Mesothelial cell of epicardium (in vitro differentiated cells): ENCODE results near the gene BDH1. TPM values are rescaled to one million over a fixed set of nuclear protein-coding genes. Genes with fewer than 3 reads are reported as not detected.

ENCODE experiments used
- DNase-seq, 2 experiments: peaks; one replicate each; pipeline ENCODE4 v3.0.0; 2021; ENCODE audit warnings: low spot score in 2 of 2; ENCODE audit not compliant: unreplicated experiment in 2 of 2
- H3K27ac Mint-ChIP-seq: 2 replicates; pipeline ENCODE4 v1.8.0; 2021; ENCODE audit warnings: mixed read lengths
- H3K27me3 Mint-ChIP-seq: 2 replicates; pipeline ENCODE4 v1.8.0; 2021; ENCODE audit warnings: low read depth, mixed read lengths
- H3K36me3 Mint-ChIP-seq: 2 replicates; pipeline ENCODE4 v1.8.0; 2021; ENCODE audit warnings: mixed read lengths
- H3K4me1 Mint-ChIP-seq: 2 replicates; pipeline ENCODE4 v1.8.0; 2021; ENCODE audit warnings: mixed read lengths
- H3K4me3 Mint-ChIP-seq: 2 replicates; pipeline ENCODE4 v1.8.0; 2021; ENCODE audit warnings: mild to moderate bottlenecking, moderate library complexity, mixed read lengths
- H3K9me3 Mint-ChIP-seq: 2 replicates; pipeline ENCODE4 v1.8.0; 2021; ENCODE audit warnings: mixed read lengths
- CTCF ChIP-seq: fragments of 200-600 bp; sonication (generic); IDR thresholded peaks from one replicate; pipeline ENCODE4 v1.5.0; 2021; ENCODE audit warnings: antibody characterized with exemption; ENCODE audit not compliant: unreplicated experiment
- total RNA-seq: library from RNA; stranded (reverse); gene quantifications from 3 replicates; pipeline ENCODE4 v1.2.1, GENCODE V29; 2021

The BDH1 gene
- total RNA-seq, 1 donor from 2014 or later: 14.0 TPM

- Mint-ChIP-seq H3K9me3 (peaks cover 17% of the 10 kb centered on the region), H3K27ac (no peak overlapping the region)
These were observed 27.6 kb upstream of the BDH1 start for GRCh38 chr3:197583371-197583770.

DNA sequence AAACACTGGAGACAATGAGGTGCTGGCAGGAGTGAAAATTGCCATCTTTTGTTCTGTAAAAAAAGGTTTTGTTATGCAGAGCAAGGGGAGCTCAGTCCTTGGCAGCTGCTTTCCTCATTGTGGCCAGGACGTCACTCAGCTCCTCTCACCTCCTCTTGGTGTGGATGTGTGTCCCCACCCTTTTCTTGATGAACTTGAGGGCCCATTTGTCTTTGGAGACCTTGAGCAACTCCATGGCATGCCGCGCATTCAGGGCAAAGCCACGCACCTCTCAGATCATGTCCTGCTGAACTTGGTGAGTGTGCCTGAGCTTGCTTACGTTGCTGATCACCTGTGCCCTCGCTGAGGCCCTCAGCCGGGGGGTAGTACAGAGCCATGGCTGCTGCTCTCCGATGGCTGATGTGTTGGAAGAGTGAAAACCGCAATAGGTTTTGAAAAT is 24.5 kb upstream of the BDH1 start:
- no peak for DNase-seq
- Mint-ChIP-seq H3K4me1 (peaks cover under 1% of the 10 kb centered on the region), H3K27ac (no peak overlapping the region), H3K36me3 (peaks cover 1% of the 10 kb centered on the region), H3K27me3 (peaks cover 2% of the 10 kb centered on the region), H3K9me3 (peaks cover 18% of the 10 kb centered on the region), H3K4me3 (no peak overlapping the region)
- TF ChIP-seq CTCF: no peak

More at GRCh38 chr3:197583371-197583770, 27.6 kb upstream of the BDH1 start:
- Mint-ChIP-seq H3K27me3 (peaks cover 2% of the 10 kb centered on the region), H3K4me3 (no peak overlapping the region), H3K36me3 (peaks cover 1% of the 10 kb centered on the region), H3K4me1 (no peaks in the 10 kb centered on the region)
- no peak for DNase-seq
- TF ChIP-seq CTCF: no peak

- Mint-ChIP-seq H3K27me3 (peaks cover 2% of the 10 kb centered on the region), H3K9me3 (peaks cover 18% of the 10 kb centered on the region)
These were observed 22.6 kb upstream of the BDH1 start for GRCh38 chr3:197578376-197578775.

DNA sequence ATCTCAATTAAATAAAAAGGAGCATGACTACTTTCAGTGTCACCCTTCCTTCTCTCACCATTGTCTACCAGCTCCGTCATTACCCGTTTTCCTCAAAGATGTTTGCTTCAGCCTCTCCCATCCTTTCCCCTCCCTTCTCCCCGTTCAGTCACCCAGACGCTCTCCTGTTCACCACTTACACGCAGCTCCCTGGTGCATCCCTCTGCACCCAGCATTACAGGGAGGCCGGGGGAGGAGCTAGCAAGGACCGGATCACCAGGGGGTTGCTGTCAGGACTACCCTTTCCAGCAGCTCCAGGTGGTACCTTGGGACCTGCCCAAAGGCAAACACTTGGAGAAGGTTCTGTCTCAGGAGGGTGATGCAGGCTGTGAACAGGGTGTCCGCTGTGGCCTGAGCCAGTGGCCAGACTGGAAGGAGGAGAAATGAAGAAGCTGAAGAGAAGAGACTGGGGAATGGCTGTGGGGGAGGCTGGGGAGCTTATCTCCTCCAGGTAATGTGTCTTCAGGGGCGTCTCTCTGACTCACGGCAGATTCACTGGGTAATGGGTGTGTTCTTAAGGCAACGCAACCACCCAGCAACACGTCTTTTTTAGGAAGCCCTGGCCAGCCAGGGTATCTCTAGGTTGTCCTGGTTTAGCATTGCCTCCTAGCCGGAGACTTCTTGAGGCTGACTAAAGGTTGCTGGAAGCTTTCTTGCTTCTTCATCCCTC is 21.8 kb upstream of the BDH1 start:
- DNase-seq: no peak
- Mint-ChIP-seq H3K4me1 (peaks cover 7% of the 10 kb centered on the region), H3K36me3 (peaks cover 1% of the 10 kb centered on the region), H3K27me3 (no peaks in the 10 kb centered on the region), H3K9me3 (peaks cover 18% of the 10 kb centered on the region), H3K4me3 (no peak overlapping the region), H3K27ac (no peak overlapping the region)
- no peak for TF ChIP-seq CTCF

More at GRCh38 chr3:197578376-197578775, 22.6 kb upstream of the BDH1 start:
- H3K27ac Mint-ChIP-seq: no peak overlapping the region
- TF ChIP-seq CTCF: no peak
- H3K4me3 Mint-ChIP-seq: no peak overlapping the region
- no peak for DNase-seq
- peaks cover 7% of the 10 kb centered on the region for H3K4me1 Mint-ChIP-seq
- H3K36me3 Mint-ChIP-seq: peaks cover 1% of the 10 kb centered on the region

GRCh38 chr3:197576838-197577237 is 21.1 kb upstream of the BDH1 start:
- H3K4me3 Mint-ChIP-seq: no peak overlapping the region
- no peak overlapping the region for H3K27ac Mint-ChIP-seq
- H3K27me3 Mint-ChIP-seq: no peaks in the 10 kb centered on the region
- no peak for DNase-seq
- H3K4me1 Mint-ChIP-seq: peaks cover 7% of the 10 kb centered on the region
- H3K9me3 Mint-ChIP-seq: peaks cover 18% of the 10 kb centered on the region
- no peak for TF ChIP-seq CTCF
- peaks cover 1% of the 10 kb centered on the region for H3K36me3 Mint-ChIP-seq
